ENCODE results near the gene ARHGEF4. TPM values are rescaled to one million over a fixed set of nuclear protein-coding genes. Genes with fewer than 3 reads are reported as not detected.

ARHGEF4 gene
- total RNA-seq, 1 experiment from 2014 or later = 0.80 TPM

DNA sequence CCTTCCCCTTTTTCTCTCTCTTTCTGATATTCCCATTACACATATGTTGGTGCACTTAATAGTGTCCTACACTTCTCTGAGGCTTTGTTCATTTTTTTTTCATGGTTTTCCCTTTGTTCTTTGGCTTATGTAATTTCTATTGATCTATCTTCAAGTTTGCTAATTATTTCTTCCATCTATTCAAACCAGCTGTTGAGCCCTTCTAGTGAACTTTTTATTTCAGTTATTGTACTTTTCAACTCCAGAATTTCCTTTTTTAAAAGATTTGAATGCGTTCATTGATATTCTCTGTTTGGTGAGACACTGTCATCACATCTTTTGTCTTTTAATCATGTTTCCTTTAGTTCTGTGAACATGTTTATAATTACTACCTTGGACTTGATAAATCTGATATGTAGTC lies 118.2 kb downstream of the ARHGEF4 start:
- no peak for DNase-seq (ENCODE audit: low read depth, low spot score)
- Histone ChIP-seq H3K4me1 (ENCODE audit: control insufficient read depth, insufficient read depth, low read length) (no peaks in the 10 kb centered on the region), H3K9me3 (ENCODE audit: control insufficient read depth, insufficient read depth, low read depth, low read length) (peaks cover 6% of the 10 kb centered on the region; the same call in 1 of the 2 replicates), H3K27ac (ENCODE audit: low read length) (no peak overlapping the region), H3K27me3 (ENCODE audit: control insufficient read depth, insufficient read depth, low read length) (no peaks in the 10 kb centered on the region), H3K36me3 (ENCODE audit: control insufficient read depth, insufficient read depth, low read length) (no peaks in the 10 kb centered on the region), H3K4me3 (ENCODE audit: low read depth in 2 of 2, low read length in 2 of 2) (no peak overlapping the region)
- ChIA-PET CTCF (no interaction called here), POLR2A (no interaction called here)
- intact Hi-C loops (cut with micrococcal nuclease; ENCODE audit: unreplicated experiment) = no loop called here
- no TSS peak for BruUV-seq (replicated peaks)
- no peak for TF ChIP-seq TCF7L2 (IDR thresholded peaks at IDR 0.05; ENCODE audit: low read depth, low read length)
- no peak for TF ChIP-seq POLR2AphosphoS5 (IDR thresholded peaks at IDR 0.05; ENCODE audit: low read depth, low read length)
- TF ChIP-seq, protein P1, sequence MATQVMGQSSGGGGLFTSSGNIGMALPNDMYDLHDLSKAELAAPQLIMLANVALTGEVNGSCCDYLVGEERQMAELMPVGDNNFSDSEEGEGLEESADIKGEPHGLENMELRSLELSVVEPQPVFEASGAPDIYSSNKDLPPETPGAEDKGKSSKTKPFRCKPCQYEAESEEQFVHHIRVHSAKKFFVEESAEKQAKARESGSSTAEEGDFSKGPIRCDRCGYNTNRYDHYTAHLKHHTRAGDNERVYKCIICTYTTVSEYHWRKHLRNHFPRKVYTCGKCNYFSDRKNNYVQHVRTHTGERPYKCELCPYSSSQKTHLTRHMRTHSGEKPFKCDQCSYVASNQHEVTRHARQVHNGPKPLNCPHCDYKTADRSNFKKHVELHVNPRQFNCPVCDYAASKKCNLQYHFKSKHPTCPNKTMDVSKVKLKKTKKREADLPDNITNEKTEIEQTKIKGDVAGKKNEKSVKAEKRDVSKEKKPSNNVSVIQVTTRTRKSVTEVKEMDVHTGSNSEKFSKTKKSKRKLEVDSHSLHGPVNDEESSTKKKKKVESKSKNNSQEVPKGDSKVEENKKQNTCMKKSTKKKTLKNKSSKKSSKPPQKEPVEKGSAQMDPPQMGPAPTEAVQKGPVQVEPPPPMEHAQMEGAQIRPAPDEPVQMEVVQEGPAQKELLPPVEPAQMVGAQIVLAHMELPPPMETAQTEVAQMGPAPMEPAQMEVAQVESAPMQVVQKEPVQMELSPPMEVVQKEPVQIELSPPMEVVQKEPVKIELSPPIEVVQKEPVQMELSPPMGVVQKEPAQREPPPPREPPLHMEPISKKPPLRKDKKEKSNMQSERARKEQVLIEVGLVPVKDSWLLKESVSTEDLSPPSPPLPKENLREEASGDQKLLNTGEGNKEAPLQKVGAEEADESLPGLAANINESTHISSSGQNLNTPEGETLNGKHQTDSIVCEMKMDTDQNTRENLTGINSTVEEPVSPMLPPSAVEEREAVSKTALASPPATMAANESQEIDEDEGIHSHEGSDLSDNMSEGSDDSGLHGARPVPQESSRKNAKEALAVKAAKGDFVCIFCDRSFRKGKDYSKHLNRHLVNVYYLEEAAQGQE (IDR thresholded peaks at IDR 0.05; ENCODE audit: insufficient read depth in 1 of 2, low read depth in 2 of 2, low read length in 1 of 2) = no peak
- no peak for TF ChIP-seq SIN3A (IDR thresholded peaks at IDR 0.05; ENCODE audit: borderline replicate concordance, insufficient read depth, low read depth, low read length)
- TF ChIP-seq, protein P2, sequence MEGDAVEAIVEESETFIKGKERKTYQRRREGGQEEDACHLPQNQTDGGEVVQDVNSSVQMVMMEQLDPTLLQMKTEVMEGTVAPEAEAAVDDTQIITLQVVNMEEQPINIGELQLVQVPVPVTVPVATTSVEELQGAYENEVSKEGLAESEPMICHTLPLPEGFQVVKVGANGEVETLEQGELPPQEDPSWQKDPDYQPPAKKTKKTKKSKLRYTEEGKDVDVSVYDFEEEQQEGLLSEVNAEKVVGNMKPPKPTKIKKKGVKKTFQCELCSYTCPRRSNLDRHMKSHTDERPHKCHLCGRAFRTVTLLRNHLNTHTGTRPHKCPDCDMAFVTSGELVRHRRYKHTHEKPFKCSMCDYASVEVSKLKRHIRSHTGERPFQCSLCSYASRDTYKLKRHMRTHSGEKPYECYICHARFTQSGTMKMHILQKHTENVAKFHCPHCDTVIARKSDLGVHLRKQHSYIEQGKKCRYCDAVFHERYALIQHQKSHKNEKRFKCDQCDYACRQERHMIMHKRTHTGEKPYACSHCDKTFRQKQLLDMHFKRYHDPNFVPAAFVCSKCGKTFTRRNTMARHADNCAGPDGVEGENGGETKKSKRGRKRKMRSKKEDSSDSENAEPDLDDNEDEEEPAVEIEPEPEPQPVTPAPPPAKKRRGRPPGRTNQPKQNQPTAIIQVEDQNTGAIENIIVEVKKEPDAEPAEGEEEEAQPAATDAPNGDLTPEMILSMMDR (IDR thresholded peaks at IDR 0.05) = no peak
- no peak for ATAC-seq
- in situ Hi-C loops (cut with HindIII; ENCODE audit: low pct_unique_long_range_greater_than_20kb, low sequenced_read_pairs) = no loop called here

DNA sequence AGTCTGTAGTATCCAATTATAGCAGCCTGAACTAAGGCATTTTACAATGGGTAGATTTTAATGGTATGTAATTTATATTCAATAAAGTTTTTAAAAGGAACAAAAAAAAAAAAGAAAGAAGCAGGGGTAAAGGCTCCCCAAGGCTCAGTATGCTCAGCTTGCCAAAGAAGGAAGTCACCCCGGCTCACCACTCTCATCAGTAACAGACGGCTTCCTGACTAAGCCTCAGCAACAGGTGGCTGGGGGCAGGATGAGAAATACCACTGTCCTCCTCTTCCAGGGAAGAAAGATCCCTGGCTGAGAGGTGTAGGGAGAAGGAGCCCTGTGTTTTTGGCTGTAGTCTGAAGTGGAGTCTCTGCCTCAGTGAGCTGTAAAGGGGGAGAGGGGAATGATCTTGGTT lies 121.2 kb downstream of the ARHGEF4 start:
- intact Hi-C loops (cut with micrococcal nuclease; ENCODE audit: unreplicated experiment) = no loop called here
- ATAC-seq (no peak), DNase-seq (ENCODE audit: low read depth, low spot score) (no peak)
- peaks cover 6% of the 10 kb centered on the region; the same call in 1 of the 2 replicates for H3K9me3 ChIP-seq (ENCODE audit: control insufficient read depth, insufficient read depth, low read depth, low read length)
- H3K27me3 ChIP-seq (ENCODE audit: control insufficient read depth, insufficient read depth, low read length) = no peaks in the 10 kb centered on the region
- CTCF ChIA-PET = no interaction called here
- H3K36me3 ChIP-seq (ENCODE audit: control insufficient read depth, insufficient read depth, low read length) = no peaks in the 10 kb centered on the region
- no peak overlapping the region for H3K27ac ChIP-seq (ENCODE audit: low read length)
- POLR2A ChIA-PET = no interaction called here
- H3K4me1 ChIP-seq (ENCODE audit: control insufficient read depth, insufficient read depth, low read length) = no peaks in the 10 kb centered on the region
- in situ Hi-C loops (cut with HindIII; ENCODE audit: low pct_unique_long_range_greater_than_20kb, low sequenced_read_pairs) = no loop called here
- BruUV-seq (replicated peaks) = no TSS peak
- no peak for TF ChIP-seq SIN3A (IDR thresholded peaks at IDR 0.05; ENCODE audit: borderline replicate concordance, insufficient read depth, low read depth, low read length)
- no peak for TF ChIP-seq POLR2AphosphoS5 (IDR thresholded peaks at IDR 0.05; ENCODE audit: low read depth, low read length)
- TF ChIP-seq, protein P2 (IDR thresholded peaks at IDR 0.05) = no peak
- TF ChIP-seq, protein P1 (IDR thresholded peaks at IDR 0.05; ENCODE audit: insufficient read depth in 1 of 2, low read depth in 2 of 2, low read length in 1 of 2) = no peak
- no peak for TF ChIP-seq TCF7L2 (IDR thresholded peaks at IDR 0.05; ENCODE audit: low read depth, low read length)
- no peak overlapping the region for H3K4me3 ChIP-seq (ENCODE audit: low read depth in 2 of 2, low read length in 2 of 2)
